ENCODE data around the gene LTBP1. TPM values are rescaled to one million over a fixed set of nuclear protein-coding genes. Genes with fewer than 3 reads are reported as not detected.

The LTBP1 gene
- total RNA-seq, 2 experiments from 2014 or later, result 0.06 TPM; not detected in 1

GRCh38 chr2:33425161-33425560 is 478.4 kb downstream of the LTBP1 start:
- H3K36me3 ChIP-seq (ENCODE audit: insufficient read depth, low read length), result no peaks in the 10 kb centered on the region
- peaks cover 0 to 2% of the 10 kb centered on the region in 2 experiments for H3K27me3 ChIP-seq (ENCODE audit: control insufficient read depth in 1 of 2, insufficient read depth in 2 of 2, low read length in 2 of 2)
- H3K27ac ChIP-seq (ENCODE audit: low read depth in 1 of 2, low read length in 2 of 2), result no peak overlapping the region
- Mint-ChIP-seq H3K4me3 (no peak overlapping the region), H3K27ac (no peak overlapping the region), H3K9me3 (no peaks in the 10 kb centered on the region), H3K4me1 (ENCODE audit: low read depth) (no peaks in the 10 kb centered on the region), H3K27me3 (peaks cover 9% of the 10 kb centered on the region), H3K36me3 (ENCODE audit: low read depth) (no peaks in the 10 kb centered on the region)
- POLR2A ChIA-PET, result no interaction called here
- H3K4me3 ChIP-seq (ENCODE audit: low read length), result no peak overlapping the region
- intact Hi-C loops (cut with DNase I, micrococcal nuclease), result no loop called here
- no peak for TF ChIP-seq CTCF (IDR thresholded peaks at IDR 0.05)
- DNase-seq, result no peak
- CTCF ChIA-PET, result no interaction called here
- H3K9me3 ChIP-seq (ENCODE audit: control insufficient read depth in 1 of 2, insufficient read depth in 1 of 2, low read length in 2 of 2), result no peaks in the 10 kb centered on the region
- ATAC-seq (ENCODE audit: poor library complexity), result no peak
- H3K4me1 ChIP-seq (ENCODE audit: insufficient read depth, low read length), result no peaks in the 10 kb centered on the region

GRCh38 chr2:33425586-33426031 is 478.9 kb downstream of the LTBP1 start:
- TF ChIP-seq CTCF (IDR thresholded peaks at IDR 0.05), result no peak
- Histone ChIP-seq H3K27ac (ENCODE audit: low read depth in 1 of 2, low read length in 2 of 2) (no peak overlapping the region), H3K27me3 (ENCODE audit: control insufficient read depth in 1 of 2, insufficient read depth in 2 of 2, low read length in 2 of 2) (peaks cover 0 to 2% of the 10 kb centered on the region in 2 experiments), H3K4me1 (ENCODE audit: insufficient read depth, low read length) (no peaks in the 10 kb centered on the region), H3K9me3 (ENCODE audit: control insufficient read depth in 1 of 2, insufficient read depth in 1 of 2, low read length in 2 of 2) (no peaks in the 10 kb centered on the region), H3K4me3 (ENCODE audit: low read length) (no peak overlapping the region), H3K36me3 (ENCODE audit: insufficient read depth, low read length) (no peaks in the 10 kb centered on the region)
- H3K4me3 Mint-ChIP-seq, result no peak overlapping the region
- H3K4me1 Mint-ChIP-seq (ENCODE audit: low read depth), result no peaks in the 10 kb centered on the region
- intact Hi-C loops (cut with DNase I, micrococcal nuclease), result no loop called here
- H3K27ac Mint-ChIP-seq, result no peak overlapping the region
- ATAC-seq (ENCODE audit: poor library complexity) (no peak), DNase-seq (no peak)
- H3K36me3 Mint-ChIP-seq (ENCODE audit: low read depth), result no peaks in the 10 kb centered on the region
- CTCF ChIA-PET, result no interaction called here
- POLR2A ChIA-PET, result no interaction called here
- H3K27me3 Mint-ChIP-seq, result peaks cover 5% of the 10 kb centered on the region
- H3K9me3 Mint-ChIP-seq, result no peaks in the 10 kb centered on the region

GRCh38 chr2:33426666-33427231 is 480.0 kb downstream of the LTBP1 start:
- ATAC-seq (ENCODE audit: poor library complexity) (no peak), DNase-seq (no peak)
- Mint-ChIP-seq H3K4me3 (no peak overlapping the region), H3K27me3 (no peaks in the 10 kb centered on the region), H3K4me1 (ENCODE audit: low read depth) (no peaks in the 10 kb centered on the region), H3K36me3 (ENCODE audit: low read depth) (no peaks in the 10 kb centered on the region), H3K27ac (no peak overlapping the region), H3K9me3 (no peaks in the 10 kb centered on the region)
- no peaks in the 10 kb centered on the region for H3K9me3 ChIP-seq (ENCODE audit: control insufficient read depth in 1 of 2, insufficient read depth in 1 of 2, low read length in 2 of 2)
- no peak overlapping the region for H3K27ac ChIP-seq (ENCODE audit: low read depth in 1 of 2, low read length in 2 of 2)
- no peak overlapping the region for H3K4me3 ChIP-seq (ENCODE audit: low read length)
- no peaks in the 10 kb centered on the region for H3K4me1 ChIP-seq (ENCODE audit: insufficient read depth, low read length)
- TF ChIP-seq CTCF (IDR thresholded peaks at IDR 0.05), result no peak
- POLR2A ChIA-PET, result no interaction called here
- intact Hi-C loops (cut with DNase I, micrococcal nuclease), result no loop called here
- CTCF ChIA-PET, result no interaction called here
- H3K27me3 ChIP-seq (ENCODE audit: control insufficient read depth in 1 of 2, insufficient read depth in 2 of 2, low read length in 2 of 2), result no peaks in the 10 kb centered on the region
- H3K36me3 ChIP-seq (ENCODE audit: insufficient read depth, low read length), result no peaks in the 10 kb centered on the region
